Heart left ventricle (tissue), 16 donors: ENCODE data around the gene NETO2. TPM values are rescaled to one million over a fixed set of nuclear protein-coding genes. Genes with fewer than 3 reads are reported as not detected.

Source experiments
- ATAC-seq, 4 donors: fragments of 200-7000 bp; cut with Tn5 transposase; one replicate each; pipeline ENCODE4 v1.9.1; 2020 to 2022; ENCODE audit warnings: moderate library complexity in 4 of 4, mild to moderate bottlenecking in 3 of 4, moderate number of reproducible peaks in 1 of 4
- DNase-seq, 5 donors: peaks; one replicate each; pipeline ENCODE4 v3.0.0-alpha.2; 2020
- H3K27ac ChIP-seq, 12 donors: fragments of 200-600 bp; sonication (generic) in 4 of 12; one replicate each; pipeline versions ENCODE4 v1.5.0 to v1.8.0; 2016 to 2022; ENCODE audit warnings: mild to moderate bottlenecking in 2 of 12
- H3K27me3 ChIP-seq, 9 donors: fragments of 200-600 bp; sonication (generic) in 2 of 9; one replicate each; pipeline versions ENCODE4 v1.5.1 to v1.8.0; 2016 to 2022; ENCODE audit warnings: mild to moderate bottlenecking in 3 of 9
- H3K36me3 ChIP-seq, 9 donors: fragments of 200-600 bp; sonication (generic) in 2 of 9; one replicate each; pipeline versions ENCODE4 v1.5.0 to v1.8.0; 2018 to 2022; ENCODE audit warnings: mild to moderate bottlenecking in 2 of 9
- H3K4me1 ChIP-seq, 12 donors: fragments of 200-600 bp; sonication (generic) in 4 of 12; one replicate each; pipeline versions ENCODE4 v1.5.0 to v1.8.0; 2016 to 2022; ENCODE audit warnings: mild to moderate bottlenecking in 3 of 12
- H3K4me3 ChIP-seq, 12 donors: fragments of 200-600 bp; sonication (generic) in 4 of 12; one replicate each; pipeline versions ENCODE4 v1.5.0 to v1.8.0; 2017 to 2022; ENCODE audit warnings: mild to moderate bottlenecking in 9 of 12, moderate library complexity in 4 of 12
- H3K9me3 ChIP-seq, 12 donors: fragments of 200-600 bp; sonication (generic) in 4 of 12; one replicate each; pipeline versions ENCODE4 v1.5.0 to v1.8.0; 2016 to 2022; ENCODE audit warnings: mild to moderate bottlenecking in 1 of 12
- CTCF ChIP-seq, 12 donors: fragments of 200-600 bp; sonication (generic) in 4 of 12; IDR thresholded peaks; one replicate each; pipeline versions ENCODE4 v1.5.0 to v1.8.0; 2018 to 2022; ENCODE audit warnings: antibody characterized with exemption in 12 of 12, mild to moderate bottlenecking in 5 of 12
- POLR2A ChIP-seq, 2 donors: fragments of 450-650 bp; IDR thresholded peaks; one replicate each; pipeline ENCODE4 v1.6.1; 2017; ENCODE audit warnings: antibody characterized with exemption in 2 of 2, mild to moderate bottlenecking in 2 of 2, moderate library complexity in 2 of 2
- WGBS, 4 donors: extraction: QIAGEN DNeasy Blood & Tissue Kit in 2 of 4; methylation state at CpG; one replicate each; pipeline versions ENCODE4 v1.1.5 to v1.1.7; 2013 to 2018; 5-methylcytosine and 5-hydroxymethylcytosine counted together
- intact Hi-C, 10 donors: fragments of 100-400 bp; cut with DNase I; formaldehyde crosslinking; loops; one replicate each; pipeline versions ENCODE4 v1.11.1 to v1.14.2; 2022
- polyA plus RNA-seq, 2 donors: library from polyadenylated mRNA; stranded (reverse); fragments of 200-250 nt; gene quantifications; one replicate each; pipeline ENCODE4 v1.2.3, GENCODE V29; 2013
- total RNA-seq, 9 donors: library from RNA; depleted of rRNA in 2 of 9; stranded (reverse); fragments of >200 nt in 2 of 9; fragmentation: NEBNext Ultra II Directional in 3 of 9; extraction: Animal tissue kit (Norgen Biotek cat#: 25700) in 3 of 9; gene quantifications; one replicate each; pipeline versions ENCODE4 v1.1.0 to v1.2.4, GENCODE V29; 2016 to 2023
- donor health status: ischemic (EF 13 %, LVEDD 7.1; RV severe dilation, severe dysfunction).
- donor health status: healthy with polysubstance abuse.
- donor health status: DM: no; HTN: yes; CAD: no.
- donor health status: DM: no; HTN: no; CAD: no.
- donor health status: ischemic (EF 25% LVEDD 6.9; RV normal size, moderate dysfunction).
- donor health status: ischemic (EF 25% LVEDD 5.7; RV mildly dilated, moderate dysfunction).
- donor health status: healthy.
- donor health status: DM: yes; HTN: yes; CAD: no.
- donor health status: ischemic (EF 35%, LVEDD 5.7; RV mildly dilated, moderate dysfunction).
- donor health status: nonischemic (EF 11% LVEDD 7.7; RV severe dilation, severe dysfunction).
- donor health status: DM: yes; HTN: yes; CAD: no.
- donor health status: PGD.
- donor health status: ischemic (EF 29% LVEDD 5.4; RV normal size, mild dysfunction).
- donor health status: nonischemic (EF 23%, LVEDD 6.1; RV moderate dilation, normal function).

NETO2 gene
- total and polyA plus RNA-seq, 11 donors, result 1.0 to 7.8 (median 2.3) TPM

DNA sequence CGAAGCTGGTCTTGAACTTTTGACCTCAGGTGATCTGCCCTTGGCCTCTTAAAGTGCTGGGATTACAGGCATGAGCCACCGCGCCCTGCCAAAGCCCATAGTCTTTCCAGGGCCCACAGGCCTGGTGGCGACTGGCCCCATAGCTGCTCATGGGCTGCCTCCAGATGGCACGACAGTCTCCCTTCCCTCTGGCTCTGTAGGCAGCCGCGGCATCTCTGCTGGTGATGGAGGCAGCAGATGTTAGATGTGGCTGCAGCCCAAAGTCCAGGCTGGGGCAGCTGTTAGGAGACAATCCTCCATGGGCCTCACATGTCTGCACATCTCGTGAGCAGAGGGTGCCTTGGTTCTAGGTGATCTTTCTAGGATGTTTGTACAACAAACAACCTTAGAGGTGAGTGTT lies 100.5 kb downstream of the NETO2 start:
- TF ChIP-seq POLR2A (IDR thresholded peaks at IDR 0.05) (no peak), CTCF (IDR thresholded peaks at IDR 0.05) (no peak)

DNA sequence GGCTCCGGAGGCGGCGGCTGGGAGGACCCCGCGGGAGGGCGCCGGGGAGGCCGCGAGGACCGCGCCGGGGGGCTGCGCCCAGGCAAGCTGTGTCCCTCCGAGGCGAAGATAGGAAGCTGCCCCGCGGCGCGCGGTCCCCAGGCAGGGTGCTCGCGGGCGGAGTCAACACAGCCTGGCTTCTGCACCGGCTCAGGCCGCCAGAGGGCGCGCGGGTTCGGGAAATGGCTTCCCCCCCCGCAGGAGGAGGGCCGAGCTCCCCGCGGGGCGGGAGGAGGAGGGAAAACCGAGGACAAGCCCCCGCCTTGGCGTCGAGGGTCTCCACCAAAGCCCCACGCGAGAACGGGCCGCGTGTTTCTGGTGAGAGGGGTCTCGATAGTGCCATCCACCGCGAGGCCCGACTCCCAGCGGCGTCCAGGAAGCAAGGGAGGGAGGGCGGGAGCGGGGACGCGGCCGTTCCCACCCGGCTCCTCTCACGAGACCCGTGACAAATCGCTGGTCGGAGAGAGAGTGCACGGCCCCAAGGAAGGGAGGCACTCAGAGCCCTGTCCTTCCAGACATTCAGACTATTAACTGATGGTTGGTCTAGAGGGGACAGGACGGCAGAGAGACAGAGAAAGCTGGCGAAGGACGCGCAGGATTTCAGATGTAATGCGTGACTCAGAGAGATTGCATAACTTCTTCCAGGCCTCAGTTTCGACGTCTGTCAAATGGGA lies 105.8 kb downstream of the NETO2 start:
- Histone ChIP-seq H3K4me1 (peaks cover 0 to 12% (median 3%) of the 10 kb centered on the region in 12 donors), H3K4me3 (peak overlapping the region; percentile 60 to 78 (median 66)), H3K9me3 (no peaks in the 10 kb centered on the region), H3K27ac (peak overlapping the region in 6 of 12 donors; percentile 29 to 68 (median 50)), H3K27me3 (no peaks in the 10 kb centered on the region), H3K36me3 (no peaks in the 10 kb centered on the region)
- DNase-seq, result peak; percentile 89 to 95 (median 90)
- no peak for TF ChIP-seq POLR2A (IDR thresholded peaks at IDR 0.05)
- peak; percentile 87 to 98 (median 94) for TF ChIP-seq CTCF (IDR thresholded peaks at IDR 0.05)
- 4 to 10% (median 6%) methylated on average over 25 to 67 of the region's 67 CpGs for WGBS, 4 donors
- peak; percentile 85 to 99 (median 98) for ATAC-seq
- intact Hi-C loops, result loop anchor here (5.0 to 10.0 kb wide), 7 partner anchors 66 to 1129 kb away; partner anchors contain the start of genes NETO2 (in 6 of the 10), ABCC12 (in 4 of the 10) and DNAJA2 (in 1 of the 10)

More for the DNA sequence above, 100.5 kb downstream of the NETO2 start:
- Histone ChIP-seq H3K27ac (no peak overlapping the region), H3K9me3 (no peaks in the 10 kb centered on the region), H3K4me3 (no peak overlapping the region), H3K36me3 (no peaks in the 10 kb centered on the region), H3K4me1 (peaks cover 0 to 7% (median 0%) of the 10 kb centered on the region in 12 donors), H3K27me3 (no peaks in the 10 kb centered on the region)
- intact Hi-C loops, result loop anchor here in 3 of 10 donors (5.0 to 10.0 kb wide), 3 partner anchors 99 to 1124 kb away; partner anchors contain the start of gene NETO2 (in 1 of the 3)
- ATAC-seq, result no peak
- no peak for DNase-seq
- 57 to 87% (median 78%) methylated on average over 3 to 8 of the region's 8 CpGs for WGBS, 4 donors

DNA sequence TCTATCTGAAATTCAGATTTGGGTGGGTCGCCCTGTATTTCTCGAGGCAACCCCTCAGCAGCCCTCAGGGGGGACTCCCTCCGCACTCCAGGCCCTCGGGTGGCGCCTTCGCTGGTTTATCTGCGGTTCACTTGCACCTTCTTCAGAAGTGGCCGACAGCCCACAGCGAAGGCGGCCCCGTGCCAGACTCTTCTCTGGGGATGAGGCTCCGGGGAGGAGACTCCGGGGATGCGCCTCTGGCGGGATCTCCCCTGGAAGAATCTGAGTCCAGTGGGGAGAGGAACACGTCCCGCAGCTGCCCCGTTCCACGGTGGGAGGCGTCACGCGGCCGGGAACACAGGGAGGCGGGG lies 106.4 kb downstream of the NETO2 start:
- DNase-seq (peak in 2 of 5 donors; percentile 41 to 55), ATAC-seq (peak in 2 of 4 donors; percentile 58 to 66)
- WGBS, 4 donors, result 1 to 20% (median 2%) methylated on average over 1 to 24 of the region's 24 CpGs
- Histone ChIP-seq H3K4me1 (peaks cover 0 to 12% (median 3%) of the 10 kb centered on the region in 12 donors), H3K9me3 (no peaks in the 10 kb centered on the region), H3K27ac (peak overlapping the region in 6 of 12 donors; percentile 29 to 68 (median 50)), H3K4me3 (peak overlapping the region; percentile 60 to 78 (median 66)), H3K27me3 (no peaks in the 10 kb centered on the region), H3K36me3 (no peaks in the 10 kb centered on the region)
- TF ChIP-seq POLR2A (IDR thresholded peaks at IDR 0.05), result no peak
- no peak for TF ChIP-seq CTCF (IDR thresholded peaks at IDR 0.05)
- intact Hi-C loops, result loop anchor here (5.0 to 10.0 kb wide), 7 partner anchors 65 to 1130 kb away; partner anchors contain the start of genes NETO2 (in 6 of the 10), ABCC12 (in 4 of the 10) and DNAJA2 (in 1 of the 10)

DNA sequence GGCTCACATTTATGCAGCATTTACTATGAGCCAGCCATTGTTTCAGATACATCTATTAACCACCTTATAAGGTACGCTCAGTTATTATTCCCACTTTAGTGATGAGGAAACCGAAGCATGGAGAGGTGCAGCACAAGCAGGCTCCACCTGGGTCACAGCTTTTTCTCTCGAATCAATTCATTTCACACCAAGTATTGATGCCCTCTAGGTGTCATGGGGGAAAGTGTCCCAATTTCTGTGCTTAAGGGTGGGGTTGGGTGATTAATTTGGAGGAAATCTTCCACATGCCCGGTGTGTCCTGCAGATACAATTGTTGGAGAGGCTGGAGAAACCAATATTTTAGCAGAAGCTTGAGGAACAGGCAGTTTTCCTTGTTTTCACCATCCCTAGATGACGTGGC lies 107.5 kb downstream of the NETO2 start:
- TF ChIP-seq CTCF (IDR thresholded peaks at IDR 0.05), result no peak
- no peak for TF ChIP-seq POLR2A (IDR thresholded peaks at IDR 0.05)
- intact Hi-C loops, result loop anchor here (5.0 to 10.0 kb wide), 7 partner anchors 64 to 1131 kb away; partner anchors contain the start of genes NETO2 (in 6 of the 10), ABCC12 (in 4 of the 10) and DNAJA2 (in 1 of the 10)
- WGBS, 4 donors, result 78 to 88% (median 85%) methylated on average over 5 of the region's 5 CpGs

More for the DNA sequence above, 107.5 kb downstream of the NETO2 start:
- DNase-seq (no peak), ATAC-seq (no peak)
- H3K4me1 ChIP-seq, result peaks cover 0 to 12% (median 3%) of the 10 kb centered on the region in 12 donors
- H3K9me3 ChIP-seq, result no peaks in the 10 kb centered on the region
- no peaks in the 10 kb centered on the region for H3K27me3 ChIP-seq
- H3K27ac ChIP-seq, result no peak overlapping the region
- no peak overlapping the region for H3K4me3 ChIP-seq
- H3K36me3 ChIP-seq, result no peaks in the 10 kb centered on the region
